HG03025 (cell line): Measurements from ENCODE around the gene CDK4.
A peak's percentile ranks its signal among the peaks of the same experiment; 100 is the strongest.

Experiments
- ATAC-seq: cut with Tn5 transposase; IDR thresholded peaks from one replicate; pipeline ENCODE4 v1.9.1; 2021; ENCODE audit warnings: mild to moderate bottlenecking, moderate library complexity; ENCODE audit not compliant: unreplicated experiment, low FRiP score

Gene CDK4

DNA sequence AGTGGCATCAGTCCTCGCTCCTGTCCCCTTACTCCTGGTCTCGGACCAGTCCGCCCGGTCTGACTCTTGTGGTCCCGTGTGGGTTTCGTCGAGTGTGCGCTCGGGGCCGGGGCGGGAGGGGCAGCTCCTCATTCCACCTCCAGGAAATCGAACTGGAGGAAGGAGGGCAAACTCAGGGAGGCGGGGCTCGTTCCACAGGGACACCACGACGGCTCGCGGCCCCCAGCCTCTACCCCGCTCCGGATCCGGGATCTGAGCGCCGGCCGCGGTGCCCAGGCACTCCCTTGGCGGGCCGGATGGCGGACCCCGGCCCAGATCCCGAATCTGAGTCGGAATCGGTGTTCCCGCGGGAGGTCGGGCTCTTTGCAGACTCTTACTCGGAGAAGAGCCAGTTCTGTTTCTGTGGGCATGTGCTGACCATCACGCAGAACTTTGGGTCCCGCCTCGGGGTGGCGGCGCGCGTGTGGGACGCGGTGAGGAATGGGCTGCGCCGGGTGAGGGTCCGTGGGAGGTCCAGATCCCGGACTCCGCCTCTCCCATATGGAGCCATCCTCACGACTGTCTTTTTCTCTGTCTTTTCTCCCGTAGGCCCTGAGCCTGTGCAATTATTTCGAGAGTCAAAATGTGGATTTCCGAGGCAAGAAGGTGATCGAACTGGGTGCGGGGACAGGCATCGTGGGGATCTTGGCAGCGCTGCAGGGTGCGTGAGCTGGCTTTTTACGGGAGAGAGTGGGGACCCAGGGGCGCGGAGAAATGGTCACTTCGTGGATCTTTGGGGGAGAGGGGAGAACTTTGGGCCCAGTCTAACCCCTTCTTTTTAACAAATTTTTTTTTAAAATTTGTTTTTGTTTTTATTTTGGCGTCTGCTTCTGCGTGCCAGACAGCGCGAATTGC lies 20.6 kb upstream of the CDK4 start, which contains the start of gene EEF1AKMT3:
TSS of gene EEF1AKMT3 (plus strand) at position 186 of the 894 bp plus-strand sequence. CDS start at position 297, 111 bp downstream.
- peak; percentile 27 for ATAC-seq

DNA sequence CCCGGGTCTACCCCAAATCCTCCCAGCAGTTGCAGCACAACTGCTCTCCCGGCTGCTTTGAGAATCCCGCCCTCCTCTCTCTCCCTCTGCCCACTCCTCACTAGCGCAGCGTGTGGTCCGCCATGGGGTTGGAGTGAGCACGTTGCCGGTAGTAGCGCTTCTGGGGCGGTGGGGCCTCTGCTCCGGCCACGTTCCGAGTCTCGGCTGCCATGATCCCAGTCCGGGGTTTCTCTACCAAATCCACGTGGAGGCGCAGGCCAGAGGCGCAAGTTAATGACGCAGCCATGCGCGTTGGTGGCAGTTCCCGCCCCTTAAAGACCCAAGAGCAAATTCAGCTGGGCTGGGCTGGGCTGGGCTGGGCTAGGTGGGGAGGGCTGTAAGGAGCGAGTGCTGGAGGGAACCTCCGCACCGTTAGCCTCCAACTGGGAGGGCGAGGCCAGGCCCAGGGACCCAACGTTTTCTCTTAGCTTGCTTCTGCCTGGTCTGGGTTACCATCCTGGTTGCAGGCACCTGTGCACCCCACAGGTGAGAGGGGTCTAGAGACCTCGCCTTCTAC lies 19.8 kb upstream of the CDK4 start, which contains the start of gene METTL1:
TSS of gene METTL1 (minus strand) at position 233 of the 556 bp plus-strand sequence. CDS start at position 211, 22 bp downstream.
- peak; percentile 83 for ATAC-seq

GRCh38 chr12:57771236-57771872 lies 19.2 kb upstream of the CDK4 start:
- peak; percentile 63 for ATAC-seq

GRCh38 chr12:57770734-57771133 lies 18.6 kb upstream of the CDK4 start:
- ATAC-seq: no peak

GRCh38 chr12:57769594-57769993 lies 17.5 kb upstream of the CDK4 start:
- no peak for ATAC-seq

DNA sequence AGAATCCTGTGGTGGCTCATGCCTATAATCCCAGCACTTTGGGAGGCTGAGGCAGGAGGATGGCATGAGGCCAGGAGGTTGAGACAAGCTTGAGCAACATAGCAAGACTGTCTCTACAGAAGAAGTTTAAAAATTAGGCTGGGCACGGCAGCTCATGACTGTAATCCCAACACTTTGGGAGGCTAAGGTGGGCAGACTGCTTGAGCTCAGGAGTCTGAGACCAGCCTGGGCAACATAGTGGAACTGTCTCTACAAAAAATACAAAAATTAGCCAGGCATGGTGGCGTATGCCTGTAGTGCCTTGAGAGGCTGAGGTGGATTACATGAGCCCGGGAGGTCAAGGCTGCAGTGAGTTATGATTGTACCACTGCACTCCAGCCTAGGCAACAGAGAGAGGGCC lies 15.8 kb upstream of the CDK4 start:
- no peak for ATAC-seq

- ATAC-seq: no peak
Observed at GRCh38 chr12:57767305-57767698, 15.2 kb upstream of the CDK4 start.

DNA sequence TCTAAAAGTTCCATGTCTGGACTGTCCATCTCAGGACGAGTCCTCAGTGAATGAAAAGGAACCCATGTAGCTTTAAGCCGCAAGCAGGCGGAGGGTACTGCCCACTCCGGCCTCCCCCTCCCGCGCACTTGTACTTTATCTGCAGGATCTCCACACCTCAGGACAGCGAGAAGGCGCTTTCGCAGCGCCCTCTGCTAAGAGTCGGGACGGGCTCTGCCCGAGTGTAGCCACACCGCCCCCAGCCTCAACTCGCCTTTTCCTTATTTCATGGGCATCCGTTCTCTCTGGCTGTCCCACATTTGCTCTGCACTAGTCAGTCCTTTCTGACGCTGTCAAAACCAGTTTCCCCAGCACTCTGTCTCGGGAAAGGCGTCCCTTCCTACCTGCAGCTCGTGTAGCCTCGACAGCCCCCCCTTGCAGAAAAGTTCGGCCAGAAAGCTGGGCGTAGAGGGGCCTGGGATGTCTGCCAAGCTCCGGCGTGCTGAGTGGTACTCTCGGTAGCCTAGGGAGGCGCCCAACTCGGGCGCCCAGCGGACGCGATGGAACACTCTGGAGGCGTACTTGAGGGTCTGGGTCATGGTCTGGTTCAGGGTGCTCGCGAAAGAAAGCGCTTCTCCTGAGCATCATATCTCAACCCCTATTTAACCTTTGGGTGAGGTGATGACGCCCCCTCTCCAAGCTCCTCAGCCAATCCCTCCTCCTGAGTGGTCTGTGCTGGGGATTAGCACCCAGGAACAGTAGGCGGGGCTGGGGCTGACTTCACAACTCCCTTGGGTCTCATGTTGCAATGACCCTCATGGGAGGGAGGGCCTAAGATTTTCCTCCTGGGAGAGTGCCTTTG lies 14.6 kb upstream of the CDK4 start, which contains the start of gene CYP27B1:
TSS of gene CYP27B1 (minus strand) at position 615 of the 841 bp plus-strand sequence. CDS start at position 578, 37 bp downstream.
- no peak for ATAC-seq

GRCh38 chr12:57765698-57766463 lies 13.8 kb upstream of the CDK4 start:
- ATAC-seq: no peak

DNA sequence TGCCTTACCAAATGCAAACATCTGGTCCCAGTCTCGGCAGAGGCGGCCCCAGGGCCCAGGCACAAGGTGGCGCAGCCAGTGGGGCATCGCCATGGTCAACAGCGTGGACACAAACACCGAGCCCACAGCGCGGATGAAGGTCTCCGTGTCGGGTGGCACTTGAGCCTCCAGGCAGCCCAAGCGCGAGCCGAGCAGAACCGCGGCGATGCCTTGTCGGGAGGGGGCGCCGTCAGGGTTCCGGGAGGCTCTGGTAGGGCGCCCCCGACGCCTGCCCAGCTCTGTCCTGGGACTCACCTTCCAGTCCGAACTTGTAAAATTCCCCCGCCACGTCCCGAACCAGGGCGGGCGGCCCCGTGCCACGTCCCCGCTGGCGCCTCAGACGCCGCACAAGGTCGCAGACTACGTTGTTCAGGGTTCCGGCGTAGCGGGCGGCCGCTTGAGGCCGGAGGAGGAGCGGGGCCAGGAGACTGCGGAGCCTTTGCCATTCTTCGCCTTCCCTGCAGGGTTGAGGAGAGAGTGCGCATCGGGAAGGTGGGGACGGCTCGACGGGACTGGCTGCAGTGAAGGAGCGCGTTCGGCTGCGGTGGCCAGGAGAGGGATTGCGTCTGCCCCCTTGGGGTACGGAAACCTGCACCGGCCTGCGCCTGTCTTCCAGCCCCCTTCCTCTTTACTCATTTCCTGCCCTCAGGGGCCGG lies 13.0 kb upstream of the CDK4 start:
- ATAC-seq: peak; percentile 57

GRCh38 chr12:57764662-57765002 lies 12.5 kb upstream of the CDK4 start:
- no peak for ATAC-seq

GRCh38 chr12:57763881-57764661 lies 12.0 kb upstream of the CDK4 start:
- no peak for ATAC-seq

GRCh38 chr12:57762463-57762862 lies 10.4 kb upstream of the CDK4 start:
- no peak for ATAC-seq

- ATAC-seq: no peak
Observed at GRCh38 chr12:57761391-57761998, 9.4 kb upstream of the CDK4 start.

DNA sequence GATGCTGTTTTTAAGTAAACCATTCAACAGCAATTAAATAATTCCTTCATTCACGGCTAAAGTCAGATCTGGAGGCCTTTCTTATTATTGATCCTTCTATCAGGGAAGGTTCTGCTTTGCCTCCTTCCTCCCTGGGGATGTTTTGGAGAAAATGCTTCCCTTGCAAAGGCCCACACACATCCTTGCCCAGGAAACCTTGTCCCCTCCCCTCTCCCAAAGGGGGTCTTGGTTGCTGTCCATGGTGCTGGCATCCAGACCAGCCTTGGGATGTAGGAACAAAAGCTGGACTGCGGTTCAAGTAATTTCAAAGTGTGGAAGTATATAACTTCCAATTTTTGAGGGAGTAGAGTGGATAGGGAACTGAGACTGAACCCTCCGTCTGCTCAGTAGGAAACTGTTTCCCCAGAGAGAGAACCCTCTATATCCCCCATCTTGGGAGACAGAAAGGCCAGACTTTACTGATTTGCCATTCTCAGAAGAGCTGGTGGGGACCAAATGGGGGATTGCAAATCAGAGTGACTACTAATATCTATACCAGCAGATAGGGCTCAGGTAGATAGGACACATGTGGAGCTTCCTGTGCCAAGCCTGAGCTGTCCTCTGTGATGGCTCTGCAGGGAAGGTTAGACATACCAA lies 8.4 kb upstream of the CDK4 start:
- no peak for ATAC-seq

DNA sequence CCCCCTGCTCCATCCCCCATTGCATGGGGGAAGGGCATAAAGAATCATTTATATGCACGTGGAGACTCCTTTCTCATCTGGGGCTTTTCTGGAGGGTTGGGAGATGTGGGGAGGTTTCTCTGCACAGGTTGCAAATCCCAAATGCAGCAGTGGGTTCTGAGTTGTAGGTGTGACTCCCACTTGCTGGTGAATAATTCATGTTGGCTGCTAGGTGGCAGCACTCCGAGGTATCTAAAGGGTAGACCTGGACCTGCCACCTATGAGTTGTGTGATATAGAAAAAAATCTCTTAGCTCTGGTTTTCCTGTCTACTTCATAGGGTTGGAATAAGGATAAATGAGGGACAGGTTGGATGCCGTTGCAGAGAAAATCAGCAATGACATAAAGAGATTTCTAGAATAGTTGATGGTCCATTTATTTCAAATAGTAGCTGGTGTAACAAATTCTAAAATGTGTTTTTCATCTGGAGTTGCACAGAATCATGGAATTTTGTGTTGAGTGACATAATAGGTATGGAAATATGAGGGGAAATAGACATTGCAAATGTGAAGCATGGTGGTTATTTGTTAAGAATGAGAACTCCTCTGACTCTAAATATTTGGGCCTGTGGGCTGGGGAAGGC lies 7.4 kb upstream of the CDK4 start:
- ATAC-seq: no peak
